Body of pancreas (tissue), 4 donors: ENCODE results near the gene CRNN. TPM values are rescaled to one million over a fixed set of nuclear protein-coding genes. Genes with fewer than 3 reads are reported as not detected.

Experiments
- ATAC-seq: fragments of 150-250 bp; one replicate; pipeline ENCODE4 v1.9.1; 2016
- DNase-seq, 4 donors: peaks; one replicate each; pipeline ENCODE4 v3.0.0-alpha.2; 2019
- H3K27ac ChIP-seq, 4 donors: fragments of 200-600 bp; sonication (generic); 1 replicate in 3 of 4; 2 replicates in 1 of 4; pipeline versions ENCODE4 v1.5.1 to v1.6.1; 2016 to 2019; ENCODE audit warnings: mild to moderate bottlenecking in 1 of 4, mixed read lengths in 1 of 4, moderate library complexity in 1 of 4
- H3K27me3 ChIP-seq, 2 donors: fragments of 200-600 bp; sonication (generic); one replicate each; pipeline ENCODE4 v1.6.0; 2016; ENCODE audit warnings: mild to moderate bottlenecking in 1 of 2
- H3K36me3 ChIP-seq, 2 donors: fragments of 200-600 bp; sonication (generic); replicated peaks in 1 of 2; 2 replicates each; pipeline ENCODE4 v1.5.1; 2016; ENCODE audit warnings: low read depth in 2 of 2; ENCODE audit not compliant: insufficient read depth in 1 of 2
- H3K4me1 ChIP-seq: fragments of 200-600 bp; sonication (generic); one replicate; pipeline ENCODE4 v1.6.0; 2016
- H3K4me3 ChIP-seq, 2 donors: fragments of 200-600 bp; sonication (generic); 1 replicate in 1 of 2; 2 replicates in 1 of 2; pipeline ENCODE4 v1.5.1; 2016 to 2019
- H3K9me3 ChIP-seq, 3 donors: fragments of 200-600 bp; sonication (generic); 1 replicate in 2 of 3; 2 replicates in 1 of 3; pipeline ENCODE4 v1.5.1; 2016
- CTCF ChIP-seq, 7 experiments: fragments of 450-650 bp in 4 of 7; fragments of 200-600 bp in 3 of 7; sonication (generic) in 3 of 7; IDR thresholded peaks; one replicate each; pipeline ENCODE4 v1.5.1; 2016 to 2019; ENCODE audit warnings: antibody characterized with exemption in 7 of 7
- POLR2A ChIP-seq, 3 donors: fragments of 450-650 bp; IDR thresholded peaks; one replicate each; pipeline ENCODE4 v1.6.1; 2016; ENCODE audit warnings: antibody characterized with exemption in 3 of 3, mild to moderate bottlenecking in 2 of 3
- WGBS, 2 donors: methylation state at CpG; one replicate each; pipeline ENCODE4 v1.1.5; 2017; 5-methylcytosine and 5-hydroxymethylcytosine counted together
- intact Hi-C: fragments of 100-400 bp; cut with DNase I; formaldehyde crosslinking; loops from one replicate; pipeline ENCODE4 v1.15.1; 2023
- total RNA-seq, 2 donors: library from RNA; depleted of rRNA; stranded (reverse); fragments of >200 nt; gene quantifications; one replicate each; pipeline ENCODE4 v1.1.0, GENCODE V29; 2016

The CRNN gene
- total RNA-seq, 2 donors from 2014 or later, result not detected

DNA sequence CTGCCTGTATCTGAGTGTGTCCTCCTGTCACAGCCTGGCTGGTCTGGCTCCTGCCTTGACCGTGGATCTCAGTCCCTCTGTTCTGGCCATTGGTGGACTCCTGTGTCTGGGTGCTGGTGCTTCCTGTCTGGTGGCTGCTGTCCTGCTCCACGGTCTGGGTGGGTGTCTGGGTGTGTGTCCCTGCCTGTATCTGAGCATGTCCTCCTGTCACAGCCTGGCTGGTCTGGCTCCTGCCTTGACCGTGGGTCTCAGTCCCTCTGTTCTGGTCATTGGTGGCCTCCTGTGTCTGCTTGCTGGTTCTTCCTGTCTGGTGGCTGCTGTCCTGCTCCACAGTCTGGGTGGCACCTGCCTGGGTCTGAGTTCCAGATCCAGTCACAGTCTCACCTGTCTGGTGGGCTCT is 4.0 kb downstream of the CRNN start:
- ATAC-seq, result no peak
- H3K9me3 ChIP-seq, result no peaks in the 10 kb centered on the region
- no peaks in the 10 kb centered on the region for H3K36me3 ChIP-seq
- DNase-seq, result no peak
- peaks cover 17% of the 10 kb centered on the region for H3K4me1 ChIP-seq
- H3K27ac ChIP-seq, result peak overlapping the region in 3 of 4 donors; percentile 10 to 74 (median 21)
- intact Hi-C loops, result no loop called here
- TF ChIP-seq POLR2A (IDR thresholded peaks at IDR 0.05) (no peak), CTCF (IDR thresholded peaks at IDR 0.05) (no peak)
- H3K4me3 ChIP-seq, result no peak overlapping the region
- 57 to 73% methylated on average over 1 to 3 of the region's 3 CpGs for WGBS, 2 donors
- no peaks in the 10 kb centered on the region for H3K27me3 ChIP-seq

GRCh38 chr1:152408664-152409063 is 5.4 kb downstream of the CRNN start:
- ATAC-seq (no peak), DNase-seq (no peak)
- WGBS, 2 donors, result 88 to 91% methylated on average over 4 of the region's 4 CpGs
- Histone ChIP-seq H3K27ac (no peak overlapping the region), H3K27me3 (no peaks in the 10 kb centered on the region), H3K4me1 (peaks cover 17% of the 10 kb centered on the region), H3K9me3 (no peaks in the 10 kb centered on the region), H3K36me3 (no peaks in the 10 kb centered on the region), H3K4me3 (no peak overlapping the region)
- no peak for TF ChIP-seq POLR2A (IDR thresholded peaks at IDR 0.05)
- intact Hi-C loops, result no loop called here

DNA sequence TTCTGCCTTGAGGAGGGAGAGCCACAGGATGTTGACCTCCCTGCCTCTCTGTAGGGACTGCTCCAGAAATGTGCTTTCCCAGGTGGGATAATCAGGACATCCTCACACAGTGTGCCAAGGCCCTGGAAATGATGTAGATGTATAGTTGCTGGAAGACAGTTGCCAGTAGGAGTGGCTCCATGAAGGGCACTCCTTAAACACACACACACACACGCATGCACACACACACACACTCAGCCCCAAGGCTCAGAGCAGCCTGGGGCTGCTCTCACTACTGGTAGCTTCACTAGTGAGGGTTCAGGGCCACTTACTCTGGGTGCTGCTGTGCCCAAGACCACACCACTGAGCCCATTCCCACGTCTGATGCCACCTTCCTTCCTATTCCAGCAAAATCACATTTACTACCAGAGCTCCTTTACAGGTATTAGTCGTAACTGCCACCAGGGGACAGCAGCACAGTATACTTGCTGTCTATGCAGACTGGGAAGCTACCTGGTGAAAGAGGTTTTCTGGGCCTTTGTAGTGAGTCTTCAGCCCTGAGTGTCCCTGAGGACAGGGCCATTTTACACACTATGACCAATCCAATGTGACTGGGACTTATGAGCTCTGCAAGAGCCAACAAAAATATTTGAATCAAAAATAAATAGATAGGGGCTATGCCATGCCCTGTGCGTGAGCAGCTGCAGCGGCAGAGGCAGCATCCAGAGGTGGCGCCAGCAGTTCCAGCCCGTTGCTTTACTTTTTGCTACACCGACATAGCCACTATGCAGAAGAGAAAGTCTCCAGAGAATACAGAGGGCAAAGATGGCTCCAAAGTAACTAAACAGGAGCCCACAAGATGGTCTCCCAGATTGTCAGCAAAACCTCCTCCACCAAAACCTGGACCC is 15.0 kb downstream of the CRNN start:
- H3K4me1 ChIP-seq, result no peaks in the 10 kb centered on the region
- DNase-seq (peak; percentile 27 to 51 (median 40)), ATAC-seq (peak; percentile 47)
- H3K4me3 ChIP-seq, result no peak overlapping the region
- intact Hi-C loops, result no loop called here
- no peaks in the 10 kb centered on the region for H3K36me3 ChIP-seq
- WGBS, 2 donors, result 29 to 54% methylated on average over 8 of the region's 8 CpGs
- H3K9me3 ChIP-seq, result no peaks in the 10 kb centered on the region
- TF ChIP-seq CTCF (IDR thresholded peaks at IDR 0.05) (peak; percentile 19 to 64 (median 45)), POLR2A (IDR thresholded peaks at IDR 0.05) (no peak)
- no peaks in the 10 kb centered on the region for H3K27me3 ChIP-seq
- no peak overlapping the region for H3K27ac ChIP-seq

- H3K27ac ChIP-seq, result no peak overlapping the region
- ATAC-seq, result no peak
- no peaks in the 10 kb centered on the region for H3K4me1 ChIP-seq
- no peaks in the 10 kb centered on the region for H3K36me3 ChIP-seq
- H3K27me3 ChIP-seq, result no peaks in the 10 kb centered on the region
- intact Hi-C loops, result no loop called here
- H3K4me3 ChIP-seq, result no peak overlapping the region
- no peak for TF ChIP-seq POLR2A (IDR thresholded peaks at IDR 0.05)
- TF ChIP-seq CTCF (IDR thresholded peaks at IDR 0.05), result no peak
- DNase-seq, result no peak
- H3K9me3 ChIP-seq, result no peaks in the 10 kb centered on the region
- 70 to 76% methylated on average over 5 of the region's 5 CpGs for WGBS, 2 donors
Measured at GRCh38 chr1:152397474-152397873, 16.6 kb downstream of the CRNN start.

DNA sequence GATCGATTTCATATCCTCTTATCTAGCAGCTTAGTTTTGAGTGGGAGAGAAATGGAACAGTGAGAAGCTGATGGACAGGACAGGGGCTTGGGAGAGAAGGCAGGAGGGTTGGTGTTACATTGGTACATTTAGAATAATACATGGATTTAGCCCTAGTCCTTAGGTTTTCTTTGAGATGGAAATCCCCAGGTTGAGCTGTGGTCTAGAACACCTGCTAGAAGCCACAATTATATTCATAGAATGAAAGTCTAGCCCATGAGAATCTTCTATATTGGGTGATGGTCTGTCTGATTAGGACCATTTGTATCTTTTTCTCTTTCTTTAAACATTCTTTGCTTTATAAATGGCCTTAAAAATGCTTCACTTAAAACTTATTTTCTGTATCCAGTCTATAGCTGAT is 19.9 kb downstream of the CRNN start:
- Histone ChIP-seq H3K4me3 (no peak overlapping the region), H3K36me3 (no peaks in the 10 kb centered on the region), H3K27ac (no peak overlapping the region), H3K27me3 (no peaks in the 10 kb centered on the region), H3K4me1 (no peaks in the 10 kb centered on the region), H3K9me3 (no peaks in the 10 kb centered on the region)
- no peak for DNase-seq
- 26 to 33% methylated on average over 1 of the region's 1 CpG for WGBS, 2 donors
- TF ChIP-seq CTCF (IDR thresholded peaks at IDR 0.05) (no peak), POLR2A (IDR thresholded peaks at IDR 0.05) (no peak)
- intact Hi-C loops, result no loop called here
- no peak for ATAC-seq
